HPDE6-E6E7 (cell line): ENCODE results near the gene AMY2B.
"Not testable (repeated sequence)": the region's sequence is repeated elsewhere in the genome, so short reads cannot be mapped to it uniquely, and the experiment has no call there.

Experiments
- DNase-seq: peaks from one replicate; pipeline ENCODE4 v3.0.0; 2011; ENCODE audit warnings: missing footprints; ENCODE audit errors: extremely low spot score

The AMY2B gene

GRCh38 chr1:103571289-103571688 lies at the start of gene AMY2B:
Gene AMY2B (plus strand): TSS chr1:103571589. CDS start chr1:103571603, 14 bp downstream.
- not testable (repeated sequence) for DNase-seq

- no peak for DNase-seq
Measured at GRCh38 chr1:103523346-103523745, 48.0 kb upstream of the AMY2B start.

- peak; percentile 28 for DNase-seq
Measured at GRCh38 chr1:103525114-103525606, 46.2 kb upstream of the AMY2B start.

GRCh38 chr1:103525607-103526507 lies 45.5 kb upstream of the AMY2B start, which contains the start of gene RNPC3:
Gene RNPC3 (plus strand): TSS chr1:103525699. CDS start chr1:103526071, 372 bp downstream.
- DNase-seq = peak; percentile 60

- DNase-seq = no peak
Measured at GRCh38 chr1:103527331-103527730, 44.1 kb upstream of the AMY2B start.

- peak; percentile 15 for DNase-seq
Measured at GRCh38 chr1:103529746-103530145, 41.6 kb upstream of the AMY2B start.

GRCh38 chr1:103538226-103538625 lies 33.2 kb upstream of the AMY2B start:
- no peak for DNase-seq

- DNase-seq = no peak
Measured at GRCh38 chr1:103541431-103541830, 30.0 kb upstream of the AMY2B start.

- DNase-seq = no peak
Measured at GRCh38 chr1:103546496-103546895, 24.9 kb upstream of the AMY2B start.

GRCh38 chr1:103547840-103548239 lies 23.5 kb upstream of the AMY2B start:
- DNase-seq = no peak

GRCh38 chr1:103560427-103560826 lies 11.0 kb upstream of the AMY2B start:
- no peak for DNase-seq

- DNase-seq = not testable (repeated sequence)
Measured at GRCh38 chr1:103561124-103561523, 10.3 kb upstream of the AMY2B start.

GRCh38 chr1:103561643-103562395 lies 9.6 kb upstream of the AMY2B start:
- DNase-seq = no peak

- no peak for DNase-seq
Measured at GRCh38 chr1:103563056-103563455, 8.3 kb upstream of the AMY2B start.

- no peak for DNase-seq
Measured at GRCh38 chr1:103569493-103569892, 1.9 kb upstream of the AMY2B start.

- no peak for DNase-seq
Measured at GRCh38 chr1:103576065-103576464, 4.7 kb downstream of the AMY2B start.

- not testable (repeated sequence) for DNase-seq
Measured at GRCh38 chr1:103576784-103577183, 5.4 kb downstream of the AMY2B start.

GRCh38 chr1:103582464-103582863 lies 11.1 kb downstream of the AMY2B start:
- DNase-seq = no peak

GRCh38 chr1:103583887-103584286 lies 12.5 kb downstream of the AMY2B start:
- DNase-seq = no peak

- DNase-seq = no peak
Measured at GRCh38 chr1:103584537-103584936, 13.1 kb downstream of the AMY2B start.

- not testable (repeated sequence) for DNase-seq
Measured at GRCh38 chr1:103602740-103603139, 31.4 kb downstream of the AMY2B start.

- DNase-seq = no peak
Measured at GRCh38 chr1:103616362-103616761, 45.0 kb downstream of the AMY2B start.
